ENCODE measurements around the gene MLC1.

Gene MLC1

DNA sequence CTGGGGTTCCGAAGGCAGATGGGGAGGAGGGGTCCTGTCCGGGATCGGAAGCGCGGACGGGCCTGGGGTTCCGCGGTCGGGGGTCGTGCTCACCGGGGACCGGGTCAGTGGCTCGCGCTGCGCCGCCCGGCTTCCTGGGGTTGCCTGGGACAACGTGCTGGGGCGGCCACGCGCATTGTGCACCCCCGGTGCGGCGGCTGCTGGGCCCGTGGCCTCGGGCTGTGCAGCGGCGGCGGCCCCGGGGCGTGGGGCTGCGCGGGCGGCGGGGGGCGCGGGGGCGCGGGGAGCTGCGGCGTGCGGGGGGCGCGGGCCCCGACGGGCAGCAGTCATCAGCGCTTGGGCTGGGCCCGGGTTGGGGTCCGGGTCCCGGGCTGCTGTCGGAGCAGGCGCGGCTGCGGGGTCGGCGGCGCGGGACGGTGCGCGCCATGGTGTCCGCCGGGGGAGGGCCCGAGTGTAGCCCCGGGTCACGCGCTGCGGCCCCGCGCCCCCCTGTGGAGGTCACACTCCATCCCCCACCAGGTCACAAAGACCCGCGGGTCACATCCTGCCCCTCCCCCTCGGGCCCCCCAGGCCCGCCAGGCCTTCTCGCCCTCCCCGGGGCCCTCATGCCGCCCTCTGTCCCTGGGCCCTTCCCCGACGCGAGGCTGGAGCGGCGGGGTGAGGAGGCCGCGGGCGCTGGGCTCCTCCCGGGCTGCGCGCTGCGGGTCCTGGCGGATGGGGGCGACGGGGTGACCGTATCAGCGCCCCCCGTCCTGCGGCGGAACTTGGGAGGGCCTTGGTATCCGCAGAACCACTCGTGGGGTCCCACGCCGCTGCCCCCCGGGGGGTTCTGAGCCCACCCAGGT, 26.9 kb downstream of the MLC1 start, which contains the start of gene TTLL8:
TTLL8 (minus strand) TSS at position 238 of the 845 bp plus-strand sequence.
- DNase-seq (ENCODE audit: low read depth): no peak

DNA sequence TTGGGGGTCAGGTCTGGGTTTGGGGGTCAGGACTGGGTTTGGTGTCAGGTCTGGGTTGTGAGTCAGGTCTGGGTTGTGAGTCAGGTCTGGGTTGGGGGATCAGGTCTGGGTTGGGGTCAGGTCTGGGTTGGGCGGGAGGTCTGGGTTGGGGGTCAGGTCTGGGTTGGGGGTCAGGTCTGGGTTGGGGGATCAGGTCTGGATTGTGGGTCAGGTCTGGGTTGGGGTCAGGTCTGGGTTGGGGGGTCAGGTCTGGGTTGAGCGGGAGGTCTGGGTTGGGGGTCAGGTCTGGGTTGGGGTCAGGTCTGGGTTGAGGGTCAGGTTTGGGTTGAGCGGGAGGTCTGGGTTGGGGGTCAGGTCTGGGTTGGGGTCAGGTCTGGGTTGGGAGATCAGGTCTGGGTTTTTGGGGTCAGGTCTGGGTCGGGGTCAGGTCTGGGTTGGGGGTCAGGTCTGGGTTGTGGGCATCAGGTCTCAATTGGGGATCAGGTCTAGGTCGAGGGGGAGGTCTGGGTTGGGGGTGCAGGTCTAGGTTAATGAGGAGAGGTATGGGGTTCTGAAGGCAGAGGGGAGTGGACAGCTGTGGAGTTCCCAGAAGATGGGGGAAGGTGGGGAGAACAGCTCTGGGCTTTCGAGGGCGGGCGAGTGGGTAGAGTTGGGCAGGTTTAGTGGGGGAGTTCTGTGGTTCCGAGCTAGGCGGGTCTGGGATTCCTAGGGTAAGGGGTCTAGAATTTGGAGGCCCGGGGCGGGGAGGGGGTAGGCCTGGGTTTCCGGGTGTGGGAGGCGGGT, 27.8 kb downstream of the MLC1 start:
- no peak for DNase-seq (ENCODE audit: low read depth)

DNA sequence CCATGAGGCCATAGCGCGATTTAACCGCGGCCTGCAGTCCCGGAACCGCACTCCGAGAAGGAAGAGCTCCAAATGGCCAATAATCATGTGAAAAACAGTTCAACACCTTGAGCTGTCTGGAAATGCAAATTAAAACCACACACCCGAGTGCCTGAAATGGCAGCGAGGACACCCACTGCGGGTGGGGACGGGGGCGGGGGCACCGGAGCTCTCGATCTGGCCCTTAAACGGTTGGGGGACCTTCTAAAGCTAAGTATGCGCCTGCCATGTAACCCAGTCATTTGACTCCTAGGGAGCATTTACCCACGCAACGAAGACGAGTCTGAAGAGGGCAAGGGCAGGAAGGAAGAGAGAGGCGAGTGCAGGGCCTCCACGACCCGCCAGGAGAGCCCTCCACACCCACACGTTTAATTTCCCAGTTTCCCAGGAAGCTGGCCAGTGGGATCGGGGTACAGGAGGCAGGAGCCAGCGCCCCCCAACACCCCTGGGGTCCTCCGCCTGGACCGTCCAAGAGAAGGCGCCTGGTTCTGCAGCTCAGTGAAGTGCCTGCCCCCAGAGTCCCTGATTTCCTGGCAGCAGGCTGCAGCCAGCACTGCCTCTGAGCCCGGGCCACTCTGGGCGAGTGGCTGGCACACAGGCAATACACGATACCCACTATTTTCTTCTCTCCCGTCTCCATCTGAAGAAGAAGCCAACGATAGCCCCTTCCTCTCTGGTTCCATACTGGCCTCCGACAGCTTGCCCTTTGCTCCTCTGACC, 28.8 kb downstream of the MLC1 start:
- DNase-seq (ENCODE audit: low read depth): no peak

DNA sequence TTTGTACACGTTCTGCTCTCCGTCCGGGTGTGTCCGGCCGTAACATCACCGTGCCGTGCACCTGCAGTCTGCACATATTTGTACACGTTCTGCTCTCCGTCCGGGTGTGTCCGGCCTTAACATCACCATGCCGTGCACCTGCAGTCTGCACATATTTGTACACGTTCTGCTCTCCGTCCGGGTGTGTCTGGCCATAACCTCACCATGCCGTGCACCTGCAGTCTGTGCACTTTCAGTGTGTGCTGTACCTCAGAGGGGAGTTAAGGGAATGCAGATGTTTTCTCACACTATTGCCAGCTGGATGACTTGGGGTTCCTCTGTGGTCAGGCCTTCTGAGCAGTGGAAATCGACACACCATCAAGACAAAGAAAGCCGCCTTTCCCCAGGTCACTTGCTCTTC, 31.4 kb downstream of the MLC1 start:
- DNase-seq (ENCODE audit: low read depth): no peak

DNA sequence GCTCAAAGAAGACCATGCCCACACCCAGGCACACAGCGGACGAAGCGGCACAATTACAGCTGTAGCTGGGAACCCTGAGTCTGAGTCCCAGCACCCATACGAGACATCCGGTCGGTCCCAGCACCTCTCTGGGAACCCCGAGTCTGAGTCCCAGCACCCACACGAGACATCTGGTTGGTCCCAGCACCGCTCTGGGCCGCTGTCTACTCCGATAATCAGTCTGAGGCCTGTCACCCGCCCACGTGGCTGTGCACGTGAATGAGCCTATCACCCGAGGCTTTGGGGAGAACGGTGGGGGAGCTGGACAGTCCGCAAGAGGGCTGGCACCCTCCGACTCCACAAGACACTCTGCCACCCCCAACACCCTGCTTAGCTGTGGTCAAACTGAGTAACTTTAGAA, 33.3 kb downstream of the MLC1 start:
- DNase-seq (ENCODE audit: low read depth): no peak

DNA sequence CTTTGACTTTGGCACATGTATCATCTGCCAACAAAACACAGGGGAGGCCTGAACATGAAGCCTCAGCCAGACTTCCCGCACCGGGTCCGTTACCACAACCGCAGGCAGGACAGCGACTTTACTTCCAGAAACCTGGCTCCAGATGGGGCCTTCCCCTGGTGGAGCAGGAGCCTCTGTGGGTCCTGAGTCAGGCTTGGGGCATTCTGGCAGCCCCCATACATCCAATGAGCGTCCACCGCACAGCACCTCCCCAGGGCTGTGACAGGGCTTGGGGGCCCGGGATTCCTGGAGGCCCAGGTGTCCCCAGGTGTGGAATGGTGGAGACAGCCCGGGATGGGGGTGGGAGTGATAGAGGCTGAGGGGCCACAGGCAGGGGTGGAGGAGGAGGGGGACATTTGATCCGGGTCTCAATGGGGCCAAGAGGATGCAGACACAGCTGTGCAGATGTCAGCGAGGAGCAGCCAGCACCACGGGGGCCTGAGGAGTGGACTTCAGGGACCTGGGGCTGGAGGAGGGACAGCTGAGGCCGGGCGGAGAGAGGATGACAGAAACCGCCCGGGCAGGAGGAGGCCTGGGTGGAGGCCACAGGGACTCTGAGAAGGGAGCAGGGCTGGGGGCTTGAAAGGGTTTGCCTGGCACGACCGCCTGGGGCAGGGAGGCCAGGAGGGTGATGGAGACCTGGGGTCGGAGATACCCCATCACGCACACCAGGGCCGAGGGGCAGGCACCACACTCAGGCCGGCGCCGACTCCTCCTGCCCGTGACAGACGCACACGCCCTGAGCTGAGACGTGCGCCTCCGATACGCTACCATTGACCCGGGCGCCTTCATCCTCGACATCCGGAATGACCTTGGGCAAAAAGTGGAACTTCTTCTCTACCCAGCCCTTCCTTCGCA, 35.7 kb downstream of the MLC1 start:
- DNase-seq (ENCODE audit: low read depth): no peak

DNA sequence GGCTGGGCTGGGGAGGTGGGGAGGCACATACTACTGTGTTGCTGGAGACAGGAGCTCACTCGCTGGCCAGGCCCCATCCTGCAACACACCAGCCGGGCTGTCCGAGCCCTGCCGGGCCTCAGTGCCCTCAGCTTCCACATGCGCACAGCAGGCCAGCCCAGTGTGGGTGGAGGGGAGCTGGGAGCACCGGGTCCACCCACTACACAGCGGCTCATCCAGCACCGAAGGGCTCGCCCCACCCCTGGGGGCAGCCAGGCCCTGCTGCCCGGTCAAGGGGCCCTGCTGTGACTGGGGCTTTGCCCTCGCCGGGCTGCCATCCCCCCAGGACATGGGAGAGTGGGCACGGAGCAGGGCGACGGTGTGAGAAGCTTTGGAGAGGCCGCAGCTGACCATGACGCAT, 36.4 kb downstream of the MLC1 start:
- DNase-seq (ENCODE audit: low read depth): no peak

DNA sequence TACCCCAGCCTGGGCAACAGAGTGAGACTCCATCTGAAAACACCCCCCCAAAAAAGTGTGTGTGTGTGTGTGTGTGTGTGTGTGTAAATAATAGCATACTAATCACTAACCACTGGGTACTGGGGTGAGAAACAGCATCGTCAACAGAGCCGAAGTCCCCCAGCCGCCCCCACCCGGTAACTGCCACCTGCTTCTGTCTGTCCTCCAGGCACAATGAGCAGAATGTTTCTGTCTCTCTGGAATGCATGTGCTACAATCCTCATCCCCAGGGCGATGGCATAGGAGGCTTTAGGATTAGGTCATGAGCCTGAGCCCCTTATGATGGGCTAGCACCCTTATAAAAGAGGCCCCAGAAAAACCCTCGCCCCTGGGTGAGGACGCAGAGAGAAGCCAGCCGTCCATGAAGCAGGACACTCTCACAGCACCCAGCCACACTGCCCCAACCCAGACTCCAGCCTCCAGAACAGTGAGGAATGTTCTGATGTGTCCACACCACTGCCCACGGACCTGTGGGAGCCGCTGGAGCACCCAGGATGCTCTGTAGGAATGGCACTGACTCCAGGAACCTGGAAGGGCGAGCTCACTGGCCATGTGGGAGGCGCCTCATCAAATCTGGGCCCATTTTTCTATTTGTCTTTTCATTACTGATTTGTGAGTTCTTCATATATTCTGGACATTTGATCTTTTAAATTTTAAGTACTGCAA, 37.0 kb downstream of the MLC1 start:
- DNase-seq (ENCODE audit: low read depth): no peak

DNA sequence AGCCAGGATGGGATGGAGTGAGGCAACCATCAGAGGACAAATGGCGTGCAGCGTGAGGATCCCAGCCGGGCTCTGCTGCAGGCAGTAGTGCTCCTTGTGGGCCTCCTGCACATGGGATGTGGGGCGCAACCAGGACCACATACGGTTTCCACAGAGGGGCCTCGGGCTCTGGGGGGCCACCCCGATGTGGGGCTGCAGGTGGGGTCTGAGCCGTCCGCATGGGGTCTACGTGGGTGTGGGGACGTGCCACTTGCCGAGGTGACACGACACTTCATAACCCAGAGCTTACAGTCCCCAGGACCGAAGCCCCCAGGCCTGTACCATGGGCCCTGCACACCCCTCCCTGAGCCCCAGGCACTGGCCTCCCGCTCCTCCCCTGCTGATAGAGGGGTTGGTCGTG, 37.9 kb downstream of the MLC1 start:
- DNase-seq (ENCODE audit: low read depth): no peak

DNA sequence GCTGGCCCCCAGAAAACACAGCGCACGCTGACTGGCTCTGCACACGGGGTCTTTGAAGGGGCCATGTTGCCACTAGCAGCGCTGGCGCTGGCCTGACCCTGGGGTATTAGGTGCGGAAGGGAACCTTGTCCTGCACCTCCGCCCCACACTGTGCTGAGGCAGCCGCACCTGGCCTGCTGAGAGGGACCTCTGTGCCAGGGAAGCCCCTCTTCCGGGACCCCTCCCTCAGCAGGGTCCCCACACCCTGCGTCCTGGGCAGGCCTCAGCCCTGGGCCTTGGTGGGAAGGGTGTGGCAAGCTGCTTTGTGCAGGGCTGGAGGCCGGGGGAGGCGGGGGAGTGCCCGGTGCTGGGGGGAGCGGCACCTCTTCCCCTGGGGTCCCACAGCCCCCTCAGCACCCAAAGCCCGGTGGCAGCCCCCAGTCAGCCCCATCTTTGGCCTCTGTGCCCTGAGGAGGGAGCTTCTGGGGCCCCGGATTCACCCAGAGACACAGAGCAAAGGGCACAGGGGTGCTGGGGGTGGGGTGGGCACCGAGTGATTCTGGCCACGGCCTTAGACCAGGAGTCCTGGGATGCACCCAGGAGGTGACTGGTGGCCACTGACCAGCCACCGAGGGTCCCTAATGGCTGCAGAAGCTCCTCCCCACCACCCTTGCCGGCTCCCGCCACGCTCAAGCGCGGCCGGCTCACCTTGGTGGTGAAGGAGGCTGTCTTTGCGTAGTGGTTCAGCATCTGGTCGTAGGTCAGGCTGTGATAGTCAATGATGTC, 38.6 kb downstream of the MLC1 start:
- DNase-seq (ENCODE audit: low read depth): no peak

DNA sequence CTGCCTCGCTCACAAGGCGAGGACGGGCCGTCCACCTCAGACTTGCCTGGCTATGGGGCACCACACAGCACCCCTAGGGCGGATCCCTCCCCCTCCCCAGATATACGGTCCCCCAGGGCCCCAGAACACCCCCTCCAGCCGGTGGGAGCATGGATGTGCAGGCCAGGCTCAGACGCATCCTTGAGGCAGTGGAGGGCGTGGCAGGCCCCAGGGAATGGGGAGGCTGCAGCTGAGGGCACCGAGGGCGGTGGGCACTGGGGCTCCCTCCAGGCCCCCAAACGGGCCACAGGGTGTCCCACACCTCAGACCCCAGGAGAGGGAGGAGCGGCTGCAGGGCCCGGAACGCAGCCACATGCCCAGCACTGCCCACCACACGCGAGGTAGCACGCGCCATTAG, 39.2 kb downstream of the MLC1 start:
- DNase-seq (ENCODE audit: low read depth): no peak

DNA sequence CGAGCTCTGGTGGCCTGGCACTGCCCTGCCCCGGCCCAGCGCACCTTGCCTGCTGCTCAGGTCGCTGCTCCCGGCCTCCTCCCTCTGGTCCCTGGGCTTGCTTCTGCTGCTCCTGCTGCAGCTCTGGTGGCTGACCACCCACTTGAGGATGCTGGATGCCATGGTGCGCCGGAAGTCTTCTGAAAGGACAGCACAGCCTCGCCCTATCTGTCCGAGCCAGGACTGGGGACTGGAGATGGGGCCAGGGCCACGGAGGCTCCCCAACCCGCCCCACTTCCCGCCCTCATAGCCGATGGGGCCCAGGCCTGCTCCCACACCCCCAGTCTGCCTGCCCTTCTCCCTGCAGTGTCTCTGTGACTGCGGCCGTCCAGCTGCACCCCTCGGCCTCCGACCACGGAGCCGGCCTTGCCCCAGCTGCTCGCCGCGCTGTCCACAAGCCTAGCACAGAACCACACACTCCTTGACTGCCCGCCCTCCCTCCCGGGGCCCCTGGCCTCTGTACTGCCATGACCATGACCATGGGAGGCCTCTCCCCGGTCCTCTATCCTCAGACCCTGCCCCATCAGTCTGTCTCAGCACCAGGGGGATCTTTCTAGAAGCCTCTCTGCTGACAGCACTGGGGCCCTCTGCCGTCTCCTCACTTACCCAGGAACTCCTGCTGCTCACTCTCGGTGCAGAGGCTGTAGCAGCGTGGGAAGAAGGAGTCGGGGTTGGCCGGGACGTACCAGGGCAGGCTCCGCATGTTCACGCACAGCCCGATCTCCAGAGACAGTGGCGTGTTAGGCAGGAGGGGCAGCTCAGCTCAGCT, 39.8 kb downstream of the MLC1 start:
- no peak for DNase-seq (ENCODE audit: low read depth)

DNA sequence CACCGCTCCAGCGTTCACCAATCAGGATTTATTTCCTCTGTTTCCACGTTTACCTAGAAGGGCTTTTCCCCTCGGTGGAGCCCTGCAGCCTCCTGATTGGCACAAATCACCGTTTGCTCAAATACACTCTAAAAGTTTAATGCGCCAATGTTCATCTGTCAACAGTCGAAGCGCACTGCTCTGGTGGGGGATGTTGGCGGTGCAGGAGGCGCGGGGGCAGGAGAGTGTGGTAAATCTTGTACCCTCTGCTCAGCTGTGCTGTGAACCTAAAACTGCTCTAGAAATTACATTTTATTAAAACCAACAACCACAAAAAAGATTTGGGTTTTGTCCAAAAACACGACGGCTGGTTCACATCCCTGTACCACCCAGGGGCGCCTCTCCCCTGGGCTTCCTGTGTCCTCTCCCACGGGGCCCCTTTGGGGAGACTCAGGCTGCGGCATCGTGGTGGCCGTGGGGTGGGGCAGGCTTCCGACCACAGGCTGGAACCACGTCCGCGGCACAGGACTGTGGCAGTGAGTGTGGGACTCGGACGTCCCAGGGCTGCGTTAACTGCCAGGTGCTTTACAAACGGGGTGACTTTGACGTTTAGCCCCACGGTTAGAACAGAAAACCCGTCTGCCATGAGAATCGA, 40.6 kb downstream of the MLC1 start:
- no peak for DNase-seq (ENCODE audit: low read depth)

DNA sequence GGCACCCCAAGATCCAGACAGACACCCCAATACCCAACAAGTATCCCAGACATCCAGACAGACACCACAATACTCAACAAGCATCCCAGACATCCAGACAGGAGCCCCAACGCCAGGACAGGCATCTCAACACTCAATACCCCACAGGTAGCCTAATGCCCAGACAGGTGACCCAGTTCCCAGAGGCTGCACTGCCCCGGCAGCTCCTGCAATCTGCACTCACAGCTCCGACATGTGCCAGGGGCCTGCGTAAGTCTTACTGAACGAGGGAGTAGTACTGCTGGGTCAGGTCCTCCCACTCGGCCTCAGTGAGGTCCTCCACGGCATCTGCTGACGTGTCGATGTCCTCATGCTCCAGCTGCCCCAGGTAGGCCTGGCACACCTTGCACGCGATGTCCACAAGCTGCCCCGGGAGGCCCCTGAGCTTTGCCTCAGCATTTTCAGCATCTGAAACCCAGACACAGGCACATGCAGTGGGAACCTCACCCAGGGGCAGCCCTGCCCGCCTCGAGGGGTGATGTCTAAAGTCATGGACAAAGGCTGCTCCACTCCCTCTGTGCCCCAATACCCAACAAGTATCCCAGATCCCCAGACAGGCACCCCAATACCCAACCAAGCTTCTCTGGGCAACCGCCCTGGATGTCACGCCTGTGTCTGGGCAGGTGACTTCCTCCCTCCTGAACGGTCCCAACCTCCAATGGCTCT, 43.7 kb downstream of the MLC1 start:
- DNase-seq (ENCODE audit: low read depth): no peak

DNA sequence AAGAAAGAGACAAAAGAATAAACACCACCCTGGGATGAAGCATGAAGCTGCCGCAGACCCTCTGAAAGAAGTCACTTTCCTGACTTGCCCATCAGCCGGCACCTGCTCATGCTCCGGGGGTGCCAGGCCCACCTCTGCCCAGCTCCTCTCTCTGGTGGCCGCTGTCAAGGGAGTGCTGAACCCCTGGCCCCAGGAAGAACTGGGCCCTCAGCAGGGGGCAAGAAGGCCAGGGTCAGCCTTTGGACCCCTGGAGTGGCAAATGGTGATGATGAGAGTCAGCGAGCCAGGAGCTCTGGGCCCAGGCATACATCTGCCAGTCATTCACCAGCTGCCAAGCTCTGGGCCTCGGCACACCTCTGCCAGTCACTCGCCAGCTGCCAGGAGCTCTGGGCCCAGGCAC, 44.5 kb downstream of the MLC1 start:
- no peak for DNase-seq (ENCODE audit: low read depth)

DNA sequence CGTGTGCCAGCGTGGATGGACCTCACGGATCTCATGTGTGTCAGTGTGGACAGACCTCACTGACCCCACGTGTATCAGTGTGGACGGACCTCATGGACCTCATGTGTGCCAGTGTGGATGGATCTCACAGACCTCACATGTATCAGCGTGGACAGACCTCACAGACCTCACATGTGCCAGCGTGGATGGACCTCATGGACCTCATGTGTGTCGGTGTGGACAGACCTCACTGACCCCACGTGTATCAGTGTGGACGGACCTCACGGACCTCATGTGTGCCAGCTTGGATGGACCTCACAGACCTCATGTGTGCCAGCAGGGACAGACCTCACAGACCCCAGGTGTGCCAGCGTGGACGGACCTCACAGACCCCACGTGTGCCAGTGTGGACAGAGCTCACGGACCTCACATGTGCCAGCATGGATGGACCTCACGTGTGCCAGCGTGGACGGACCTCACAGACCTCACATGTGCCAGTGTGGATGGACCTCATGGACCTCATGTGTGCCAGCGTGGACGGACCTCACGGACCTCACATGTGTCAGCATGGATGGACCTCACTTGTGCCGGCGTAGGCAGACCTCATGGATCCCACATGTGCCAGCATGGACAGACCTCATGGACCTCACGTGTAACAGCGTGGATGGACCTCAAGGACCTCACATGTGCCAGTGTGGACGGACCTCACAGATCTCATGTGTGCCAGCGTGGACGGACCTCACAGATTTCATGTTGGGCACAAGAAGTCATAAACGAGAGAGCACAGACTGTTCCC, 45.4 kb downstream of the MLC1 start:
- DNase-seq (ENCODE audit: low read depth): no peak

DNA sequence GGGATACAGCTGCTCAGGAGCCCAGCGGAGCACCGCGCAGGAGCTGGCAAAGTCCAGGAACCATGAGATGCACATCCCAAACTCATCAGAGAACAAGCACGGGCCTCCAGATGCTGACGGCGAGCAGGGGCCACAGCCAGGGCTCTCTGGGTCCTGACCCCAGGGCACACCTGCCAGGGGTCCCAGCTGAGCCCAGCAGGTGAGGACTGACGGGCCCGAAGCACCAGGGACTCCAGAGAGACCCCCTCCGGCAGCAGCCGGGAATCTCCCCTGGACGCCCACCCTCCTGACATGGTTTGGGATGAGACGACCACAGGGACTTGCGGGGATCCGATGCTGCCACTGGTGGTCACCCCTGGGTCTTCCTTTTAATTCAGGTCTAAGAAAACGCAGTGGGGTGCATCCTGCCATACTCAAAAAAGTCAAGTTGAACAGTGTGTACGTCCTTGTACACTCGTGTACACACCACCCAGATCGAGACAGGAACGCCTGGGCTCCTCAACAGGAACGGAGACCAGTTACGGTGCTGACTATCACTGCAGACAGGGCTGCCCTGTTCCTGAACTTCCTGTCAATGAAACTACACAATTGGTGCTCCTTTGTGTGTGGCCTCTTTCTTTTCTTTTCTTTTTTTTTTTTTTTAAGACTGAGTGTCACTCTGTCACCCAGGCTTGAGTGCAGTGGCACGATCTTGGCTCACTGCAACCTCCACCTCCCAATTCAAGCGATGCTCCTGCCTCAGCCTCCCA, 49.1 kb downstream of the MLC1 start:
- no peak for DNase-seq (ENCODE audit: low read depth)

Measured in stimulated activated CD8-positive, alpha-beta memory T cell treated with anti-CD3 and anti-CD28 coated beads, Interleukin-4, amount 100 ng/mL, for 24 hours (primary cell).